ENCODE measurements around the gene TMEM272. TPM values are rescaled to one million over a fixed set of nuclear protein-coding genes. Genes with fewer than 3 reads are reported as not detected.

Gene TMEM272
- polyA plus RNA-seq, 1 of the 3 experiments (the other 2 are of a cell fraction), result not detected

GRCh38 chr13:51800486-51800885 is 44.5 kb downstream of the TMEM272 start:
- Histone ChIP-seq H3K9me2 (no peaks in the 10 kb centered on the region), H3K36me3 (replicated peaks in 1 of 2; ENCODE audit: control insufficient read depth in 1 of 2, insufficient read depth in 2 of 2, low read length in 1 of 2) (no peaks in the 10 kb centered on the region), H3K27ac (ENCODE audit: low read depth in 2 of 2, low read length in 1 of 2) (no peak overlapping the region; a peak in 1 of 4 replicates), H2AFZ (ENCODE audit: low read depth) (no peak overlapping the region), H3K79me2 (ENCODE audit: insufficient read depth) (0 out of 2 replicates have a peak, but pooled peaks cover 4% of the 10 kb centered on the region), H3F3A (replicated peaks; ENCODE audit: insufficient read depth) (peaks cover 16% of the 10 kb centered on the region), H4K20me1 (ENCODE audit: insufficient read depth) (no peaks in the 10 kb centered on the region), H3K9ac (no peak overlapping the region), H3K9me3 (no peaks in the 10 kb centered on the region), H3K4me3 (ENCODE audit: low read depth in 2 of 2, low read length in 1 of 2) (no peak overlapping the region), H3K4me1 (ENCODE audit: control insufficient read depth in 1 of 2, insufficient read depth in 2 of 2, low read depth in 1 of 2, low read length in 1 of 2) (peaks cover 19 to 62% of the 10 kb centered on the region in 2 experiments), H3K4me2 (no peak overlapping the region), H3K27me3 (ENCODE audit: insufficient read depth) (no peaks in the 10 kb centered on the region)
- POLR2A ChIA-PET, result interaction anchor here (0.6 to 2.1 kb wide), 4 partner anchors 15 to 360 kb away, joined by 3 to 13 read pairs (median 6); partner anchors contain the start of gene INTS6
- 93% methylated on average over 5 of the region's 5 CpGs for WGBS (ENCODE audit: low lambda C conversion rate)
- no peak for DNase-seq
- no peak for TF ChIP-seq POLR2AphosphoS5 (IDR thresholded peaks at IDR 0.05; ENCODE audit: low read depth, low read length)
- TF ChIP-seq CHD2 (IDR thresholded peaks at IDR 0.05; ENCODE audit: low read length, partially characterized antibody), result no peak
- TF ChIP-seq SMC3 (IDR thresholded peaks at IDR 0.05; ENCODE audit: low read depth, low read length), result no peak
- TF ChIP-seq JUND (IDR thresholded peaks at IDR 0.05), result no peak
- no peak for TF ChIP-seq EP300 (IDR thresholded peaks at IDR 0.05; ENCODE audit: borderline replicate concordance in 1 of 2, low read depth in 1 of 2, low read length in 1 of 2)
- TF ChIP-seq RAD21 (IDR thresholded peaks at IDR 0.05; ENCODE audit: low read length), result no peak
- TF ChIP-seq RFX5 (IDR thresholded peaks at IDR 0.05; ENCODE audit: low read length), result no peak
- TF ChIP-seq, protein P1, sequence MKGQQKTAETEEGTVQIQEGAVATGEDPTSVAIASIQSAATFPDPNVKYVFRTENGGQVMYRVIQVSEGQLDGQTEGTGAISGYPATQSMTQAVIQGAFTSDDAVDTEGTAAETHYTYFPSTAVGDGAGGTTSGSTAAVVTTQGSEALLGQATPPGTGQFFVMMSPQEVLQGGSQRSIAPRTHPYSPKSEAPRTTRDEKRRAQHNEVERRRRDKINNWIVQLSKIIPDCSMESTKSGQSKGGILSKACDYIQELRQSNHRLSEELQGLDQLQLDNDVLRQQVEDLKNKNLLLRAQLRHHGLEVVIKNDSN (IDR thresholded peaks at IDR 0.05; ENCODE audit: borderline replicate concordance, low read depth), result no peak
- no peak for TF ChIP-seq RCOR1 (IDR thresholded peaks at IDR 0.05; ENCODE audit: low read length)
- TF ChIP-seq FOSL2 (IDR thresholded peaks at IDR 0.05; ENCODE audit: borderline replicate concordance, low read depth), result no peak
- no peak for TF ChIP-seq NRF1 (IDR thresholded peaks at IDR 0.05; ENCODE audit: low read depth, low read length)
- no peak for TF ChIP-seq GATA2 (CRISPR knock-in tag; IDR thresholded peaks at IDR 0.05)
- TF ChIP-seq PBX3 (IDR thresholded peaks at IDR 0.05), result no peak
- TF ChIP-seq NFIC (IDR thresholded peaks at IDR 0.05; ENCODE audit: borderline replicate concordance), result no peak
- TF ChIP-seq, protein P2, sequence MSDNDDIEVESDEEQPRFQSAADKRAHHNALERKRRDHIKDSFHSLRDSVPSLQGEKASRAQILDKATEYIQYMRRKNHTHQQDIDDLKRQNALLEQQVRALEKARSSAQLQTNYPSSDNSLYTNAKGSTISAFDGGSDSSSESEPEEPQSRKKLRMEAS (IDR thresholded peaks at IDR 0.05; ENCODE audit: low read depth), result no peak
- TF ChIP-seq ZBTB33 (IDR thresholded peaks at IDR 0.05; ENCODE audit: borderline replicate concordance, low read depth), result no peak
- TF ChIP-seq, protein P3, sequence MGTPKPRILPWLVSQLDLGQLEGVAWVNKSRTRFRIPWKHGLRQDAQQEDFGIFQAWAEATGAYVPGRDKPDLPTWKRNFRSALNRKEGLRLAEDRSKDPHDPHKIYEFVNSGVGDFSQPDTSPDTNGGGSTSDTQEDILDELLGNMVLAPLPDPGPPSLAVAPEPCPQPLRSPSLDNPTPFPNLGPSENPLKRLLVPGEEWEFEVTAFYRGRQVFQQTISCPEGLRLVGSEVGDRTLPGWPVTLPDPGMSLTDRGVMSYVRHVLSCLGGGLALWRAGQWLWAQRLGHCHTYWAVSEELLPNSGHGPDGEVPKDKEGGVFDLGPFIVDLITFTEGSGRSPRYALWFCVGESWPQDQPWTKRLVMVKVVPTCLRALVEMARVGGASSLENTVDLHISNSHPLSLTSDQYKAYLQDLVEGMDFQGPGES (IDR thresholded peaks at IDR 0.05; ENCODE audit: low read depth, low read length), result no peak
- CTCF ChIA-PET, result interaction anchor here (0.8 to 2.2 kb wide), 8 partner anchors 13 to 372 kb away, joined by 3 to 6 read pairs (median 4); no protein-coding TSS in a partner anchor

Data from SK-N-SH (cell line).